Gastrocnemius medialis (tissue), 4 donors: ENCODE results near the gene ADGRL2. TPM values are rescaled to one million over a fixed set of nuclear protein-coding genes. Genes with fewer than 3 reads are reported as not detected.

Experiments used
- ATAC-seq, 2 donors: fragments of 150-250 bp; one replicate each; pipeline ENCODE4 v1.9.1; 2016
- DNase-seq, 2 donors: peaks; one replicate each; pipeline ENCODE4 v3.0.0-alpha.2; 2019
- H3K27ac ChIP-seq, 4 donors: fragments of 200-600 bp; sonication (generic); 1 replicate in 1 of 4; 2 replicates in 3 of 4; pipeline ENCODE4 v1.5.1; 2016 to 2018; ENCODE audit warnings: mild to moderate bottlenecking in 2 of 4, moderate library complexity in 1 of 4
- H3K27me3 ChIP-seq, 3 donors: fragments of 200-600 bp; sonication (generic) in 2 of 3; 1 replicate in 1 of 3; 2 replicates in 2 of 3; pipeline versions ENCODE4 v1.5.1 to v1.6.0; 2016 to 2019; ENCODE audit warnings: mild to moderate bottlenecking in 1 of 3, moderate library complexity in 1 of 3
- H3K36me3 ChIP-seq, 2 donors: fragments of 200-600 bp; sonication (generic) in 1 of 2; one replicate each; pipeline ENCODE4 v1.5.1; 2017 to 2018
- H3K4me1 ChIP-seq, 2 donors: fragments of 200-600 bp; sonication (generic) in 1 of 2; one replicate each; pipeline ENCODE4 v1.5.1; 2016 to 2017; ENCODE audit warnings: mild to moderate bottlenecking in 2 of 2
- H3K4me3 ChIP-seq, 4 donors: fragments of 200-600 bp; sonication (generic) in 3 of 4; 1 replicate in 1 of 4; 2 replicates in 3 of 4; pipeline ENCODE4 v1.5.1; 2016 to 2019; ENCODE audit warnings: mild to moderate bottlenecking in 2 of 4
- H3K9me3 ChIP-seq, 3 donors: fragments of 200-600 bp; sonication (generic) in 2 of 3; 1 replicate in 1 of 3; 2 replicates in 2 of 3; pipeline ENCODE4 v1.5.1; 2016 to 2019
- CTCF ChIP-seq, 5 experiments: fragments of 450-650 bp in 3 of 5; fragments of 200-600 bp in 2 of 5; sonication (generic) in 2 of 5; IDR thresholded peaks in 4 of 5; conservative IDR thresholded peaks in 1 of 5; 1 replicate in 4 of 5; 2 replicates in 1 of 5; pipeline ENCODE4 v1.5.1; 2016 to 2019; ENCODE audit warnings: antibody characterized with exemption in 5 of 5, mild to moderate bottlenecking in 3 of 5, moderate library complexity in 3 of 5
- POLR2A ChIP-seq, 2 donors: fragments of 450-650 bp; IDR thresholded peaks; one replicate each; pipeline ENCODE4 v1.6.1; 2017; ENCODE audit warnings: antibody characterized with exemption in 2 of 2, mild to moderate bottlenecking in 2 of 2, moderate library complexity in 2 of 2
- in situ Hi-C, 4 donors: fragments of 200-750 bp; cut with MboI; loops; one replicate each; pipeline versions ENCODE4 v1.15.0 to v1.8.0; 2017; ENCODE audit warnings: low sequenced_read_pairs in 4 of 4
- intact Hi-C: fragments of 100-400 bp; cut with DNase I; formaldehyde crosslinking; loops from one replicate; pipeline ENCODE4 v1.15.1; 2023; ENCODE audit warnings: low total_unique reads
- total RNA-seq, 4 donors: library from RNA; depleted of rRNA; stranded (reverse); fragments of >200 nt; gene quantifications; one replicate each; pipeline versions ENCODE4 v1.1.0 to v1.2.3, GENCODE V29; 2016

The ADGRL2 gene
- total RNA-seq, 4 donors from 2014 or later, result 4.5 to 9.7 (median 6.8) TPM

- Histone ChIP-seq H3K4me1 (peaks cover 0 to 14% of the 10 kb centered on the region in 2 donors), H3K27ac (peak overlapping the region in 1 of 4 donors; percentile 41), H3K36me3 (no peaks in the 10 kb centered on the region), H3K9me3 (no peaks in the 10 kb centered on the region), H3K4me3 (no peak overlapping the region), H3K27me3 (no peaks in the 10 kb centered on the region)
- intact Hi-C loops, result no loop called here
- TF ChIP-seq CTCF (IDR thresholded peaks at IDR 0.05 in 4 of 5, conservative IDR thresholded peaks at IDR 0.05 in 1 of 5) (no peak), POLR2A (IDR thresholded peaks at IDR 0.05) (no peak)
- ATAC-seq, result peak in 1 of 2 donors; percentile 99
- in situ Hi-C loops, result no loop called here
- no peak for DNase-seq
Measured at GRCh38 chr1:82018319-82018718, 217.6 kb downstream of the ADGRL2 start.

- in situ Hi-C loops, result no loop called here
- TF ChIP-seq POLR2A (IDR thresholded peaks at IDR 0.05) (no peak), CTCF (IDR thresholded peaks at IDR 0.05 in 4 of 5, conservative IDR thresholded peaks at IDR 0.05 in 1 of 5) (no peak)
- H3K27ac ChIP-seq, result no peak overlapping the region
- no peak for ATAC-seq
- peaks cover 0 to 14% of the 10 kb centered on the region in 2 donors for H3K4me1 ChIP-seq
- H3K27me3 ChIP-seq, result no peaks in the 10 kb centered on the region
- H3K4me3 ChIP-seq, result no peak overlapping the region
- intact Hi-C loops, result no loop called here
- H3K36me3 ChIP-seq, result no peaks in the 10 kb centered on the region
- H3K9me3 ChIP-seq, result no peaks in the 10 kb centered on the region
- DNase-seq, result no peak
Measured at GRCh38 chr1:82019508-82019907, 218.8 kb downstream of the ADGRL2 start.

GRCh38 chr1:82030830-82031229 is 230.1 kb downstream of the ADGRL2 start:
- DNase-seq (no peak), ATAC-seq (no peak)
- no peaks in the 10 kb centered on the region for H3K9me3 ChIP-seq
- H3K27ac ChIP-seq, result no peak overlapping the region
- intact Hi-C loops (loop anchor here (1.0 kb wide), 1 partner anchor 16 kb away; no protein-coding TSS in a partner anchor), in situ Hi-C loops (no loop called here)
- no peak overlapping the region for H3K4me3 ChIP-seq
- no peak for TF ChIP-seq CTCF (IDR thresholded peaks at IDR 0.05 in 4 of 5, conservative IDR thresholded peaks at IDR 0.05 in 1 of 5)
- TF ChIP-seq POLR2A (IDR thresholded peaks at IDR 0.05), result no peak
- H3K36me3 ChIP-seq, result no peaks in the 10 kb centered on the region
- H3K4me1 ChIP-seq, result no peaks in the 10 kb centered on the region
- no peaks in the 10 kb centered on the region for H3K27me3 ChIP-seq

- Histone ChIP-seq H3K4me3 (no peak overlapping the region), H3K36me3 (no peaks in the 10 kb centered on the region), H3K27me3 (no peaks in the 10 kb centered on the region), H3K9me3 (no peaks in the 10 kb centered on the region), H3K27ac (no peak overlapping the region), H3K4me1 (no peaks in the 10 kb centered on the region)
- ATAC-seq (no peak), DNase-seq (no peak)
- no peak for TF ChIP-seq CTCF (IDR thresholded peaks at IDR 0.05 in 4 of 5, conservative IDR thresholded peaks at IDR 0.05 in 1 of 5)
- in situ Hi-C loops, result no loop called here
- intact Hi-C loops, result no loop called here
Measured at GRCh38 chr1:82032068-82032467, 231.3 kb downstream of the ADGRL2 start.

- Histone ChIP-seq H3K27ac (no peak overlapping the region), H3K36me3 (no peaks in the 10 kb centered on the region), H3K9me3 (no peaks in the 10 kb centered on the region), H3K4me3 (no peak overlapping the region), H3K27me3 (no peaks in the 10 kb centered on the region), H3K4me1 (no peaks in the 10 kb centered on the region)
- intact Hi-C loops, result no loop called here
- TF ChIP-seq CTCF (IDR thresholded peaks at IDR 0.05 in 4 of 5, conservative IDR thresholded peaks at IDR 0.05 in 1 of 5) (no peak), POLR2A (IDR thresholded peaks at IDR 0.05) (no peak)
- no peak for DNase-seq
- ATAC-seq, result no peak
- in situ Hi-C loops, result no loop called here
Measured at GRCh38 chr1:82034812-82035211, 234.1 kb downstream of the ADGRL2 start.
